Measurements from ENCODE around the gene PHRF1. TPM values are rescaled to one million over a fixed set of nuclear protein-coding genes. Genes with fewer than 3 reads are reported as not detected.
"Not testable (repeated sequence)": the region's sequence is repeated elsewhere in the genome, so short reads cannot be mapped to it uniquely, and the experiment has no call there.

The PHRF1 gene
- total and polyA plus RNA-seq, 11 donors = 11.6 to 21.3 (median 18.1) TPM

DNA sequence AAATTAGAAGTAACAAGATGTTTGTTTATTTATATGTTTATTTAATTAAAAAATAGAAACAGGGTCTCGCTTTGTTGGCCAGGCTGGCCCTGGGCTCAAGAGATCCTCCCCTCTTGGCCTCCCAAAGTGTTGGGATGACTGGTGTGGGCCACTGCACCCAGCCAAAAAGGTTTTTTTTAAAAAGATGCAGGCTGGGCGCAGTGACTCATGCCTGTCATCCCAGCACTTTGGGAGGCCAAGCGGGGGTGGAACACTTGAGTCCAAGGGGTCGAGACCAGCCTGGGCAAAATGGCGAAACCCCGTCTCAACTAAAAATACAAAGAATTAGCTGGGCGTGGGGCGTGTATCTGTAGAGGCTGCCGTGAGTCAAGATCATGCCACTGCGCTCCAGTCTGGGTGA is 74.2 kb downstream of the PHRF1 start:
- H3K36me3 ChIP-seq = peaks cover 0 to 43% (median 20%) of the 10 kb centered on the region in 9 donors

DNA sequence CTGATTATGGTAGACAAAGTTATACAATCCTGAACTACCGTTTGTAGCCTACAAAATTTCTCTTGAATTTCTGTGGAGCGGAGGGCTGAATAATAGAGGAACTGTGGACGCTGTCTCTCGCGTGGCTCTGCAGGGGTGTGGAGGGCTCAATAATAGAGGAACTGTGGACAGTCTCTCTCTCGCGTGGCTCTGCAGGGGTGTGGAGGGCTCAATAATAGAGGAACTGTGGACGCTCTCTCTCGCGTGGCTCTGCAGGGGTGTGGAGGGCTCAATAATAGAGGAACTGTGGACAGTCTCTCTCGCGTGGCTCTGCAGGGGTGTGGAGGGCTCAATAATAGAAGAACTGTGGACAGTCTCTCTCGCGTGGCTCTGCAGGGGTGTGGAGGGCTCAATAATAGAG is 76.9 kb downstream of the PHRF1 start:
- not testable (repeated sequence) for H3K27ac ChIP-seq
- peaks cover 0 to 50% (median 25%) of the 10 kb centered on the region in 9 donors for H3K36me3 ChIP-seq

More for the DNA sequence above, 74.2 kb downstream of the PHRF1 start:
- H3K9me3 ChIP-seq = no peaks in the 10 kb centered on the region
- TF ChIP-seq, protein P1, sequence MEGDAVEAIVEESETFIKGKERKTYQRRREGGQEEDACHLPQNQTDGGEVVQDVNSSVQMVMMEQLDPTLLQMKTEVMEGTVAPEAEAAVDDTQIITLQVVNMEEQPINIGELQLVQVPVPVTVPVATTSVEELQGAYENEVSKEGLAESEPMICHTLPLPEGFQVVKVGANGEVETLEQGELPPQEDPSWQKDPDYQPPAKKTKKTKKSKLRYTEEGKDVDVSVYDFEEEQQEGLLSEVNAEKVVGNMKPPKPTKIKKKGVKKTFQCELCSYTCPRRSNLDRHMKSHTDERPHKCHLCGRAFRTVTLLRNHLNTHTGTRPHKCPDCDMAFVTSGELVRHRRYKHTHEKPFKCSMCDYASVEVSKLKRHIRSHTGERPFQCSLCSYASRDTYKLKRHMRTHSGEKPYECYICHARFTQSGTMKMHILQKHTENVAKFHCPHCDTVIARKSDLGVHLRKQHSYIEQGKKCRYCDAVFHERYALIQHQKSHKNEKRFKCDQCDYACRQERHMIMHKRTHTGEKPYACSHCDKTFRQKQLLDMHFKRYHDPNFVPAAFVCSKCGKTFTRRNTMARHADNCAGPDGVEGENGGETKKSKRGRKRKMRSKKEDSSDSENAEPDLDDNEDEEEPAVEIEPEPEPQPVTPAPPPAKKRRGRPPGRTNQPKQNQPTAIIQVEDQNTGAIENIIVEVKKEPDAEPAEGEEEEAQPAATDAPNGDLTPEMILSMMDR (IDR thresholded peaks at IDR 0.05) = no peak
- TF ChIP-seq POLR2A (IDR thresholded peaks at IDR 0.05) = no peak
- no peaks in the 10 kb centered on the region for H3K27me3 ChIP-seq
- H3K27ac ChIP-seq = no peak overlapping the region
- no peak overlapping the region for H3K4me3 ChIP-seq
- no peak for ATAC-seq
- 93 to 98% (median 96%) methylated on average over 10 of the region's 10 CpGs for whole genome bisulfite sequencing, 4 donors
- DNase-seq = no peak
- intact Hi-C loops (cut with DNase I) = no loop called here
- no peaks in the 10 kb centered on the region for H3K4me1 ChIP-seq

DNA sequence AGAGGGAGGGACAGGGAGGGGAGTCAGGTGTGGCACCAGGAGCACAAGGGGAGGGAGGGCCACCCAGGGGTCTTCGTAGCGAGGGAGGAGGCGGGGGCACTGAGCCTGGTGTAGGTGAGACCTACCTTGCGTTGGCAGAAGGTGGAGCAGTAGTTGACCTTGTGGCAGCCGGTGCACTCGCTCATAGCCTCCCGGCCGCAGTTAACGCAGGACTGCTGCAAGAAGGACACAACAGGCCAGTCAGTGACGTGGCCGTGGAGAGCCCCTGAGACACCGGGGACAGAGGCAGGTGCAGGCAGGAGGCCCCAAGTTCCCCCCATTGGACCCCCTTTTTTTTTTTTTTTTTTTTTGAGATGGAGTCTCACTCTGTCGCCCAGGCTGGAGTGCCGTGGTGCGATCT is 77.6 kb downstream of the PHRF1 start:
- Histone ChIP-seq H3K9me3 (no peaks in the 10 kb centered on the region), H3K27ac (no peak overlapping the region), H3K36me3 (peaks cover 0 to 57% (median 32%) of the 10 kb centered on the region in 9 donors), H3K4me1 (no peaks in the 10 kb centered on the region), H3K27me3 (no peaks in the 10 kb centered on the region), H3K4me3 (no peak overlapping the region)
- ATAC-seq = no peak
- intact Hi-C loops (cut with DNase I) = no loop called here
- no peak for DNase-seq
- TF ChIP-seq, protein P1 (IDR thresholded peaks at IDR 0.05) = no peak
- TF ChIP-seq POLR2A (IDR thresholded peaks at IDR 0.05) = no peak
- WGBS, 4 donors = 88 to 94% (median 90%) methylated on average over 15 of the region's 15 CpGs

More for the DNA sequence above, 76.9 kb downstream of the PHRF1 start:
- WGBS, 4 donors = 84 to 94% (median 89%) methylated on average over 14 of the region's 14 CpGs
- ATAC-seq; H3K9me3 ChIP-seq; H3K4me1 ChIP-seq; H3K4me3 ChIP-seq; H3K27me3 ChIP-seq; intact Hi-C loops (cut with DNase I); DNase-seq: not testable (repeated sequence)

DNA sequence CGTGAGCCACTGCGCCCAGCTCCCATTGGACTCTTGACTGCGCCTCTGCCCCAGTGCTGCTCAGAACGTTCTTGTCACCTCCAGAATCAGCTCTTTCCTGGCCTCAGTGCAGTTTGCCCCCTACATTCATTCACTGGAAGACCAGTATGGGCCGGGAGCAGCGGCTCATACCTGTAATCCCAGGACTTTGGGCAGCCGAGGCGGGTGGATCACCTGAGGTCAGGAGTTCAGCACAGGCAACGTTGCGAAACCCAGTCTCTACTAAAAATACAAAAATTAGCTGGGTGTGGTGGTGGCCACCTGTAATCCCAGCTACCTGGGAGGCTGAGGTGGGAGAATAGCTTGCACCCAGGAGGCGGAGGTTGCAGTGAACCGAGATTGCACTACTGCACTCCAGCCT is 78.2 kb downstream of the PHRF1 start:
- WGBS, 4 donors = 91 to 99% (median 94%) methylated on average over 12 of the region's 12 CpGs
- H3K36me3 ChIP-seq = peaks cover 0 to 61% (median 34%) of the 10 kb centered on the region in 9 donors
- intact Hi-C loops (cut with DNase I) = not testable (repeated sequence)

DNA sequence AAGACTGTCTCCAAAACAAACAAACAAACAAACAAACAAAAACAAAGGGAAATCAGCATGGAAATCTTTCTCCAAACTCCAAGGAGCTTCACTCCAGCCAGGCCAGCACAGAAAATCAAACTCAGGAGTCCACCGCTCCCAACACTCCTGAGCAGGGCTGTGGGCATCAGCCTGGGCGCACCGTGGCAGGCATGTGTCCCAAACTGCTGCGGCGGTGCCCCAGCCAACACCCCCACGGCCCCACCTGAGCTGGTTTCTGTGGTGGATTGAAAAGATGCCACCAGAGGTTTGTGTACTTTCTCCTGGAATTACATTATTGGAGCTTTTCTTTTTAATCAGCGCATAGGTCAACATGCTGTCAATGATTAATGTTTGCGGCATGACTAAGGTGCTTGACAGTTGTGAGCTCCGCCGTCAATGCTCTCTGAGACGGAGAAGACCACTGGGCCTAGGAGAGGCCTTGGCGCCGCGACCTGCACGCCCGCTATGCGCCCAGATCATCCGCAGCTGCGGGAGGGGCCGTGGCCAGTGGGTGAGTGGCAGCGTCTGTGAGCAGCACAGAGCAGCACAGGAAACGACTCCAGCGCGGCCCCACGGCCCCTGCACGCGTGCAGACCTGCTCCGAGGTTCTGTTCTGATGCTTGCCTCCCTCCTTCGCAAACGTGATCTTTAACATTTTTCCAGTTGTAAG is 78.9 kb downstream of the PHRF1 start:
- intact Hi-C loops (cut with DNase I) = no loop called here
- H3K4me3 ChIP-seq = no peak overlapping the region
- no peak overlapping the region for H3K27ac ChIP-seq
- no peaks in the 10 kb centered on the region for H3K4me1 ChIP-seq
- DNase-seq (no peak), ATAC-seq (peak in 1 of 4 donors; percentile 29)
- no peaks in the 10 kb centered on the region for H3K9me3 ChIP-seq
- 90 to 95% (median 92%) methylated on average over 30 of the region's 30 CpGs for WGBS, 4 donors
- no peak for TF ChIP-seq POLR2A (IDR thresholded peaks at IDR 0.05)
- TF ChIP-seq, protein P1 (IDR thresholded peaks at IDR 0.05) = no peak
- peaks cover 0 to 66% (median 32%) of the 10 kb centered on the region in 9 donors for H3K36me3 ChIP-seq
- no peaks in the 10 kb centered on the region for H3K27me3 ChIP-seq

More for the DNA sequence above, 78.2 kb downstream of the PHRF1 start:
- H3K4me1 ChIP-seq, ATAC-seq, H3K27me3 ChIP-seq, H3K9me3 ChIP-seq, DNase-seq, H3K4me3 ChIP-seq, H3K27ac ChIP-seq: not testable (repeated sequence)

Data from heart left ventricle (tissue), 16 donors.